Hematopoietic multipotent progenitor cell (in vitro differentiated cells): ENCODE data around the gene LHFPL5. TPM values are rescaled to one million over a fixed set of nuclear protein-coding genes. Genes with fewer than 3 reads are reported as not detected.

Experiments used
- DNase-seq, 3 donors: peaks; one replicate each; pipeline ENCODE4 v3.0.0-alpha.2; 2011 to 2015; ENCODE audit warnings: low read depth in 2 of 3, low spot score in 2 of 3
- total RNA-seq: library from RNA; depleted of rRNA; stranded (reverse); fragments of >200 nt; gene quantifications from one replicate; pipeline ENCODE4 v1.2.3, GENCODE V29; 2012

LHFPL5 gene
- total RNA-seq, 1 donor: not detected

GRCh38 chr6:35850208-35850607 lies 45.1 kb downstream of the LHFPL5 start:
- no peak for DNase-seq

- no peak for DNase-seq
These were observed 47.8 kb downstream of the LHFPL5 start for GRCh38 chr6:35852994-35853393.

- DNase-seq: no peak
These were observed 51.1 kb downstream of the LHFPL5 start for GRCh38 chr6:35856250-35856649.

- DNase-seq: no peak
These were observed 52.7 kb downstream of the LHFPL5 start for GRCh38 chr6:35857853-35858252.

GRCh38 chr6:35859367-35859766 lies 54.2 kb downstream of the LHFPL5 start:
- DNase-seq: no peak

Other genes with a start within 250 kb of the LHFPL5 start
- gene FKBP5, start 116.4 kb upstream of the LHFPL5 start, total RNA-seq: 26.4 TPM
- 0.81 TPM for gene ARMC12, start 68.3 kb upstream of the LHFPL5 start, total RNA-seq
- gene CLPSL2, start 28.8 kb upstream of the LHFPL5 start, total RNA-seq: not detected
- gene CLPSL1, start 24.3 kb upstream of the LHFPL5 start, total RNA-seq: not detected
- not detected for gene CLPS, start 8.0 kb upstream of the LHFPL5 start, total RNA-seq
- gene SRPK1, start 115.7 kb downstream of the LHFPL5 start, total RNA-seq: 30.7 TPM
- gene SLC26A8, start 219.3 kb downstream of the LHFPL5 start, total RNA-seq: 0.27 TPM
- 98.0 TPM for gene MAPK14, start 222.5 kb downstream of the LHFPL5 start, total RNA-seq